HG03135 (cell line): ENCODE data around the gene EVPLL.
A peak's percentile ranks its signal among the peaks of the same experiment; 100 is the strongest.
"Not testable (repeated sequence)": the region's sequence is repeated elsewhere in the genome, so short reads cannot be mapped to it uniquely, and the experiment has no call there.

ENCODE experiments used
- ATAC-seq: cut with Tn5 transposase; IDR thresholded peaks from one replicate; pipeline ENCODE4 v1.9.1; 2021; ENCODE audit warnings: mild to moderate bottlenecking, moderate library complexity; ENCODE audit not compliant: unreplicated experiment

Gene EVPLL

DNA sequence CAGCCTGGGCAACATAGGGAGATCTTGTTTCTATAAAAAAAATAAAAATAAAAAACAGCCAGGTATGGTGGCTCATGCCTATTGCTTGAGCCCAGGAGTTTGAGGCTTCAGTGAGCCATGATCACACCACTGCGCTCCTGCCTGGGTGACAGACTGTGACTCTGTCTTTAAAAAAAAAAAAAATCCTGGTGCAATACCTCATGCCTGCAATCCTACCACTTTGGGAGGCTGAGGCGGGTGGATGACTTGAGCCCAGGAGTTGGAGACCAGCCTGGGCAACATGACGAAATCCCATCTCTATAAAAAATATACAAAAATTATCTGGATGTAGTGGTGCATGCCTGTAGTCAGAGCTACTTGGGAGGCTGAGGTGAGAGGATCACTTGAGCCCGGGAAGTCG, 1.0 kb downstream of the EVPLL start:
- ATAC-seq: not testable (repeated sequence)

DNA sequence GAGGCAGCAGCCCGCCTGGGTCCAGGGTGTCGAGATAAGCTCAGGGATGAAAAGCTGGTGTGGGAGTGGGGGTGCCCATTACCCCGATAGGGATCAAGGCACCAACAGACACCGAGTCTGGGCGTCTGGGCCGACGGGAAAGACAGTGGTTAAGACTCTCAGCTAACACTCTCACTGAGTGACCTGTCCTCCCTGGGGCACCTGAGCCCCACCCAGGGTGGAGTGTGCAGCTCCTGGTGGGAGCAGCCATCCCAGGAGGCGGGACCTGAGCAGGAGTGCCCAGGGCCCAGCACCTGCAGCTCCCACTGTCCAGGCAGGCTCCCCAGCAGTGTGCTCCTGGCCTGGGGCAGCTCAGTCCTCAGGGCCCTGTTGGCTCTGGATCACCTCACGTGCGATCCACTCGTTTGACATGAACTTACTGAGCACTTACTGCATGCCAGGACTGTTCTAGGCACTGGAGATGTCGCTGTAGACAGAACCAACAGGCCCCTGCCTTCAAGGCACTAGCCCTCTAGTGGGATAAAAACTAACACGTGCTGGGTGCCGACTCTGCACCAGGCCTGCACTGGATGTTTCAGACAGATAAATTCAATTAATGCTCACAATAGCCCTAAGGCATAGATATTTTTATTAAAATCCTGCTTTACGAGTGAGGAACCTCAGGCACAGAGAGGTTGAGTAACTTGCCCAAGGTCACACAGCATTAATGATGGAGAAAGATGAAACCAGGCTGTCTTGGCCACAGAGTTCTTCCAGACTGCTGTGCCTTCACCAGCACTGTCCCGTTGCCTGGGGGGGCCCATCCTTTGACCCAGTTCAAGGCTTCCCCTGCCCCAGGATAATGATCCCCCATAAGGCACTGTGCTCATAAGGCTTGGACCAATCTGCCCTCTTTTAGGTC, 1.9 kb downstream of the EVPLL start:
- no peak for ATAC-seq

DNA sequence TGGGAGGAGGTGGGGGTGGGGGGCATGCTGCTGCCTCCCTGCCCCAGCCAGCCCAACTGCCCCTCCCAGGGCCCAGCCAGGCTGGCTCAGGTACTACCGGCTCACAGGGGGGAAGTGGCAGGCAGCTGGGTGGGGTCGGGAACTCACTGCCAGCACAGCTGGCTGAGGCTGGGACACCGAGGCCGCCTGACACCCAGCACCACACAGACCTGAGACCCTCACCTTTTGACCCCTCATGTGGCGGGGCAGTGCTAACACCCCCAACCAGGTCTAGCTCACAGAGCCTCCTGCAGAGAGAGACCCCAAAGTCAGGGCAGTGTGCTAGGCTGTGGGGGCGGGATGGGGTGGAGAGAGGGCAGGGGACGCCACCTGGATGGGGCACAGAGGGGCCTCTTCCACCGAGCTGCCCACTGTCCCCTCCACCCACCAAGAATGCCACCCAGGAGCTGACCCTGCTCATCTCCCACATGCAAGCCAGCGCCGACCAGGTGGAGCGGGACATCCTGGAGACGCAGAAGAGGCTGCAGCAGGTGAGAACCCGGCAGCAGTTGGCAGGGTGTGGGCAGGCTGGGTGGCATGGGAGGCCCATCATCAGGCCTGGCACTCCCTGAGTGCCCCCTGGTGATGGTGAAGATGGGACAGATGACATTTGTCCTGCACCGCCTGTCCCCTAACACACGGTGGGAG, 3.0 kb downstream of the EVPLL start:
- no peak for ATAC-seq

DNA sequence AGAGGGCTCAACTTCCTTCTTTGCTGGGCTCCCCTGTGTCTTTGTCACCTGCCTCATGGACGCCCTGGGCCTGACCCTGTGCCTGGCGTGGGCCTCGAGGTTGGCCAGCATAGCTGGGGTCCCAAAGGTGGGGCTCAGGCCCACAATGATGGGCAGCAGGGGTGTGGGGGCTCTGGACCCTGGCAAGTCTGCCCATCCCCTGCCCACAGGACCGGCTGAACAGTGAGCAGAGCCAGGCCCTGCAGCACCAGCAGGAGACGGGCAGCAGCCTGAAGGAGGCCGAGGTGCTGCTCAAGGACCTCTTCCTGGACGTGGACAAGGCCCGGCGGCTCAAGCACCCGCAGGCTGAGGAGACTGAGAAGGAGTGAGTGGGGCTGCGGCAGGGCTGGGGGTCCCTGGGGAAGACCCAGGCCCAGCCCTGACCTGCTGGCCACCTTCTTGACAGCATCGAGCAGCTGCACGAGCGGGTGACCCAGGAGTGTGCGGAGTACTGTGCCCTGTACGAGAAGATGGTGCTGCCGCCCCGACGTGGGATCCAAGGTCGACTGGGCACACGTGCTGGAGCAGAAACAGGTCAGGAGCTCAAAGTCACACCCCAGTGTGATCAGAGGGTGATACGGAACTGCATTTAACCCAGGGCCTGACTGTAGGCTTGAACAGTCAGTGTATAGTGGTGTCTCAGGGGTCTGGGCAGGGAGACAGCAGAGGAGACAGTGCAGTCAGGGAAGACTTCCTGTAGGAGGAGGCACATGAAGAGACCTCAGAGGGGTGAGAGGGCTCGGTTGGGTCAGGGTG, 3.8 kb downstream of the EVPLL start:
- no peak for ATAC-seq

DNA sequence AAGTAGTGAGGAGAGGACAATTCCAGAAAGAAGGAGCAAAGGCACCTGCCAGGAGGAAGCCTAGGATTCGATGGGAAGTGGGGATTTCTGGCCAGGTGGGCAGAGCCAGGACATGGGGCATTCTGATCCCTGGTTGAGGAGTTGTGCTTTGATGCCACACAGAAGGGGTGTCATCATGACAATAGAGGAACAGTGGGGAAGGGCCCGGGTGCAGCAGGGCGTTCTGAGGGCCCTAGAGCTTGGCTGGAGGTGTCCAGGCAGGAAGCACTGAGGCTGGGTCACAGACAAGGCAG, 4.3 kb downstream of the EVPLL start:
- ATAC-seq: no peak

DNA sequence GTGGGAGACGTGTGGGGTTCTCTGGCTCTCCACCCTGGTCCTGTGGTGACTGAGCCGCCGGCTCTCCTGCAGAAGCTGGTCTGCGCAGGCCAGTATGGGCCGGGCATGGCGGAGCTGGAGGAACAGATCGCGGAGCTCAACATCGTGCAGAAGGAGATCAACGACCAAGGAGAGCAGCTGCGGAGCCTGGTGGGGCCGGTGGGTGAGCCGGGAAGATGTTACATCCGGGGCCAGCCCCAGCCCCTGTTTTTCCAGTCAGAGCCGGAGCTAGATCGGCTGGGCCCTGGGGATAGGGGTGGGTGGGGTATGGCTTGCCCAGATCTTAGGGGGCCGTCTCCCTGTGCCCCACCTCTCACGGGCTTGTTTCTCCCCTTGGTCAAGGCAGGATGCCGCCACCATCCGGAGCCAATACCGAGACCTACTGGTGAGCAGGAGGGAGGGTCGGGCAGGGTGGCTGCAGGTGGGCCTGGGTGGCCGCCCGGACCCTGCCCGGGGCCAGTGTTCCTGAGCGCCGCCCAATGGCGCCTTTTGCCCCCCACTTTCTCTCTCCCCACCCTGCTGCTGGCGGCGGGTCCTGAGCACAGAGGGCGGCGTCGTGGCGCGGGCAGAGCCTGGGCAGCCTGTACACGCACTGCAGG, 5.0 kb downstream of the EVPLL start:
- no peak for ATAC-seq

DNA sequence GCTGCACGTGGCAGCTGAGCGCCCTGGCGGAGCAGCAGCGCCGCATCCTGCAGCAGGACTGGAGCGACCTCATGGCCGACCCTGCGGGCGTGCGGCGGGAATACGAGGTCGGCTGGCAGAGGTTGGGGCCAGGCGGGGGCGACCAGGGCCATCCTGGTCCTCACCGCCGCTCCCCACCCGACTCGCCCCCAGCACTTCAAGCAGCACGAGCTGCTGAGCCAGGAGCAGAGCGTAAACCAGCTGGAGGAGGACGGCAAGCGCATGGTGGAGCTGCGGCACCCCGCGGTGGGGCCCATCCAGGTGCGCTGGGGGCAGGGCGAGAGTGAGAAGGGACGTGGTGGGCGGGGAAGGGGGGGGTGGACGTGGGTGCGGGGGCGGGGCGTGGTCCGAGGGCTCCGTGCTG, 5.5 kb downstream of the EVPLL start:
- ATAC-seq: not testable (repeated sequence)

DNA sequence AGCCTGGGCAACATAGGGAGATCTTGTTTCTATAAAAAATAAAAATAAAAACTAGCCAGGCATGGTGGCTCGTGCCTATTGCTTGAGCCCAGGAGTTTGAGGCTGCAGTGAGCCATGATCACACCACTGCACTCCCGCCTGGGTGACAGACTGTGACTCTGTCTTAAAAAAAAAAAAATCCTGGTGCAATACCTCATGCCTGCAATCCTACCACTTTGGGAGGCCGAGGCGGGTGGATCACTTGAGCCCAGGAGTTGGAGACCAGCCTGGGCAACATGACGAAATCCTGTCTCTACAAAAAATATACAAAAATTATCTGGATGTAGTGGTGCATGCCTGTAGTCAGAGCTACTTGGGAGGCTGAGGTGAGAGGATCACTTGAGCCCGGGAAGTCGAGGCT, 6.7 kb downstream of the EVPLL start:
- ATAC-seq: not testable (repeated sequence)

DNA sequence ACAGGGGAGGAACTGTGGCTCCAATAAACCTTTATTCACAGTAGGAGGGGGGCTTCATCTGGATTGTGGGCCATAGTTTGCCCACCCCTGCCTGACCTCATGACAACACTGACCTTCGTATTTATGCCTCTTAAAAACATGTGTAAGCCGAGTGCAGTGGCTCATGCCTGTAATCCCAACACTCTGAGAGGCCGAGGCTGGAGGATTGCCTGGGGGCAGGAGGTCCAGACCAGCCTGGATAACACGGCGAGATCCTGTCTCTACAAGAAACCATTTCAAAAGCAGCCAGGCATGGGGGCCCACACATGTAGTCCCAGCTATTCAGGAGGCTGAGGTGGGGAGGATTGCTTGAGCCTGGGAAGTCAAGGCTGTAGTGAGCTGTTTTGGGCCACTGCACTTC, 10.0 kb downstream of the EVPLL start:
- ATAC-seq: not testable (repeated sequence)

DNA sequence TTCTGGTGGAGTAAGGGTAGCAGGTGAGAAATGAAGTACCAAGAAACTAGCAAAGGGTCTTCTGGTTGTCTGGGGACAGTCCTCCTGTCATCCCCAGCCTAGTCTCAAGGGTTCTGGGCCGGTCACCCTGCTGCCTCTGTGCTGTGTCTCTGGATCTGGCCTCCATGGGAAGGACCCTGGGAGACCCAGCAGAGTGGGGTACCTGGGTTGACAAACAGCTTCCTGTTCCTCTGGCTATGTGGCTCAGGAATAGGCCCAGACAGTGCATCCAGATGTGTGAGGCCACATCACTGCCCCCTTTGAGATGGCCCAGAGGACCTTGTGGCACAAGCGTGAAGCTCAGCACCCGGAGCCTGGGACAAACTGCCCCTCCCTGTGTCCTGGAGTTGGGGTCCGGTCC, 10.7 kb downstream of the EVPLL start:
- not testable (repeated sequence) for ATAC-seq

DNA sequence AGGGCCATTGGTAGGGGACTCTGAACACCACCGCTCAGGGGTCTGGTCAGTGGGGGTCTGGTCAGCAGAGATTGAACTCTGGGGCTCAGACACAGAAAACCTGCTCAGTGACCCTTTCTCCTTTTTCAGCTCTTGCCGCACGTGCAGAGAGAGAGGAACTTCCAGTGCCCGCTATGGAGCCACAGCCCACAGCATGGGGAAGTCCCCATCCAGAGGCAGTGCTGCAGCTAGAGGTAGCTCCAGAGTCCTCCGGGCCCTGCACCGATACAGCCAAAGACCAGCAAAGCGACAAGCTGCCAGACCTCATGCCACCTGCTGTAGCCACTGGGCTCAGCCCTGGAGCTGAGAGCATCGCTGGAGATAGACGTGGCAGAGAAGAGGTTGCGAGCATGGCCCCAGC, 11.2 kb downstream of the EVPLL start:
- ATAC-seq: not testable (repeated sequence)

DNA sequence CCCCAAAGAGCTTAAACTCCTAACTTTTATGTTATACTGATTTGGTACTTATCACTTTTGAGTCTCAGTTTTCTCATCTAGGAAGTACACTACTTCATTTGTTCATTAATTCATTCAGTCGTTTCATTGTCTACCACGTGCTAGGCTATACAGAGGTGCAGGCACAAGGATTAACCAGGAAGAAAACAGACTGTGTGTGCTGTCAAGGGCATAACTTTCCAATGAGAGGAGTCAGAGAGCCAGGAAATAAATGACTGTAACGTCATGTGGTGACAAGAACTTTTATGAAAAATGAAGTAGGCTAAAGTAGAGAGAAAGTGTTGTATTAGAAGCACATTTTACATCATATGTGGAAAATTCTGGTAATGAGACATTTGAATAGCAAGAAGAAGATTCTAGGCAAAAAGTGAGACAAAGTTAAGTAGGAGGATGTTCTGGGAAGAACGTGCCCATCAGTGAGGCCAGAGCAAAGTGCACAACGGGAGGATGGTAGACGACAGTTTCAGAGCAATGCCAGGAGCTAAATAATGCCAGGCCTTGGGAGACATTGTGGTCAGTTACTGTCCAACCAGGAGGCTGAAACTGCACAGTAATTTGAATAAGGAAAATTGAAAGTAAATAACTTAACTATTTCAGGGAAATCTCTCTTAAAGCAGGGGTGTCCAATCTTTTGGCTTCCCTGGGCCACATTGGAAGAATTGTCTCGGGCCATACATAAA, 24.5 kb downstream of the EVPLL start:
- not testable (repeated sequence) for ATAC-seq

DNA sequence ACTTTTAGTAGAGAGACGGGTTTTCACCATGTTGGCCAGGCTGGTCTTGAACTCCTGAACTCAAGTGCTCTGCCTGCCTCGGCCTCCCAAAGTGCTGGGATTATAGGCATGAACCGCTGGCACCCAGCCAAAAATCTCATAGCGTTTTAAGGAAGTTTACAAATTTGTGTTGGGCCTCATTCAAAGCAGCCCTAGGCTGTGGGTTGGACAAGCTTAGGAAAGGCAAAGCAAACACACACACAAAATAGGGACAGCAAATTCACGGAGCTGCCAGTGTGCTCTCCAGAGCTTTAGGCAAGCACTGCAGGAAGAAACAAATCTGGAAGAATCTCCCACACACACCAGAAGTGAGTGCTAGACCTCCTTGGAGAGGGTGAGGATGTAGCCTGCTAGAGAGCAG, 25.6 kb downstream of the EVPLL start:
- not testable (repeated sequence) for ATAC-seq

DNA sequence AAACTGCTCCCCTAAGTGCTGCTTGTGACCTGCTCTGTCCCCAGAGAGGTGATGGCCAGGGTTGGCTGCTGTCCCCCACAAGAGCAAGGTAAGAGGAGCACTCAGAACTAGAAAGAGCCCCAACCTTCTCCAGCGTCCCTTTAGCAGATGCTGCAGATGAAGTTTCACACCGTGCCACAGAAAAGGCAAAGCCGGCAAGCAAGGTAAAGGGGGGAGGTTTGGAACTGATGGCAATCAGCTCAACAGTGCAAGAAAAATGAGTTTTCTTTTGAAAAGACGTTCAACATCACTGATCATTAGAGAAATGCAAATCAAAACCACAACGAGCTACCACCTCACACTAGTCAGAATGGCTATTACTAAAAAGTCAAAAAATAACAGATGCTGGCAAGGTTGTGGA, 26.0 kb downstream of the EVPLL start:
- ATAC-seq: peak; percentile 88

DNA sequence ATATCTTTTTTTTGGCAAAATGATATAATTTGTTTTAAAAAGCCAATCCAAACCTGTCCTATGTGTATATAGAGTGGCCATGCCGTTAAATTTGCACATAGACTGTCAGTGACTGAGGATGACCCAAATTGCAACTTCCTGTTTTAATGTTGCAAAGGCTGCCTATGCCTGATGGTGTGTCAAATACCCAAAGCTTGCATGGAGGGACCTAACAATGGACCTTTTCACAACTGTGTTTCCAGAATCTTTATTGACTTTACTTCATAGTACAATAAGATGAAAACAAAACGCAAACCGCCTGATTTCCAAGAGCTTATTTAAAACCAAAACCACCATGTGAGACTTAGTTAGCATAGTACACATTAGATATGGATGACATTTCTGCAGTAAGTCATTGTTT, 31.3 kb downstream of the EVPLL start:
- ATAC-seq: not testable (repeated sequence)

DNA sequence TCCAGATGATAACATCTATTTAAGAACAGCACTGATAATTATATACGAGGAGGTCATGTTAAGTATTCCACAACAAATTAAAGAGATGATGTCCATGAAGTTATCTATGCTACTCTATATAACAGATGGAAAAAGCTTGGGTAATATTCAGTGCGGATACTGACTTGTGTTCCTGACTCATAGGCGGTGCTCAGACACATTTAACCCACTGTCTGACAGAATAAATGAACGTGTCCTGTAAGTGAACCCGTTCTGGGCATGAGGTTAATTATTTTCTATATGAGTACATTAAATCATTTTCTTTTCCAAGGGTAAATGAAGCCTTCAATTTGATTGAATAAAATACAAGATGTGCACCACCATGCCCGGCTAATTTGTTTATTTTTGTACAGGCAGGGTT, 31.7 kb downstream of the EVPLL start:
- ATAC-seq: not testable (repeated sequence)

DNA sequence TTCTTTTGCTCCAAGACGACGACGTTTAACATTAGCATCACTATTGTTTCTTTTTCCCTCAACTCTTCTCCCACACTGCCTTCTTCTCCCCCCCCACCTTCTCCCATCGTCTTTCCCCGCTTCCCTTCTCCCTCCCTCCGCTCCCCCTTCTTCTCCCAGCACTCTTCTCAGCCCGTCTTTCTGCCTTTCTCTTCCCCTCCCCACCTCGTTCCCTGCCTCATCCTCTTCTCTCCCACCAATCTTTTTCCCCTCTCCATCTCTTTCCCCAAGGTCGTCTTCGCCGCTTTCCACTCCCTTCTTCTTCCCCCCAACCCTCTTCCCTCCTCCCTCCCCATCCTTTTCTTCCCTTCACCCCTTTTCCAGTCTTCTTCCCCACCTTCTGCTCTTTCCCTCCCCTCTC, 33.2 kb downstream of the EVPLL start:
- ATAC-seq: not testable (repeated sequence)

DNA sequence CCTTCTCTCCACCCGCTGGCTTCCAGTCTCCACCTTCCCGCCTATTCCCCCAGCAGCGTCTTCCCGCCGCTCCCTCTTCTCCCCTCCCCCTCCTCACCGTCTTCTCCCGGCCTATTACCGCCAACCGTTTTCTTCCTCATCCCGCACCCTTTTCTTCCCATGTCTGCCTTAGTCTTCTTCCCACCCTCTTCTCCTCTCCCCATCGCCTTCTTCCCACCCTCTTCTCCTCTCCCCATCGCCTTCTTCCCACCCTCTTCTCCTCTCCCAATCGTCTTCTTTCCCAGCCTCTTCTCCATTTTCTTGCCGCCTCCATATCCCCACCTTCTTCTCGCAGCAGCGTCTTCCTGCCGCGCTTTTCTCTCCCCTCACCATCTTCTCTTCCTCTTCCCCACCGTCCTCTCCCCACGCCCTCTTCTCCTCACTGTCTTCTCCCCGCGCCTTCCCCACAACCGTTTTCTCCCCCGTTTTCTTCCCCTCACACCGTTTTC, 33.8 kb downstream of the EVPLL start:
- not testable (repeated sequence) for ATAC-seq

DNA sequence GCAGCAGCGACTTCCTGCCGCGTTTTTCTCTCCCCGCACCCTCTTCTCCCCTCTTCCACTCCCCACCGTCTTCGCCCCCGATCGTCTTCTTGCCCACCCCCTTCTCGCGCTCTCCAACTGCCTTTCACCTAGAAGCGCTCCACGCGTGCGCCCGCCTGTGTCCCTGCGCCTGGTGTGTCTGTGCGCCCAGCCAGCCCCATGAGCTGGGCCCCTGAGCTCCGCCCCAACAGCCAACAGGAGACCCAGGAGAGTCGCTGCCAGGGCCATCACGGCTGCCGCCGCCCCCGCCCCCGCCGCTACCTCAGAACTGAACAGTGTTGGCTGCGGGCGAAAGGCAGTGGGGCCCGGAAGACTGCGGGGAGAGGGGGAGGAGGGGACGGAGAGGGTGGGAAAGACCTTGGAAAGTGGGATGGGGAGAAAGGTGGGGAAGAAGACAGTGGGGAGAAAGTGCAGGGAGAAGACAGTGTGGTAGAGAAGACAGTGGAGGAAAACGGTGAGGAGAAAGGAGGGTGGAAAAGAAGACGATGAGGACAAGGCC, 34.5 kb downstream of the EVPLL start:
- peak; percentile 62 for ATAC-seq

DNA sequence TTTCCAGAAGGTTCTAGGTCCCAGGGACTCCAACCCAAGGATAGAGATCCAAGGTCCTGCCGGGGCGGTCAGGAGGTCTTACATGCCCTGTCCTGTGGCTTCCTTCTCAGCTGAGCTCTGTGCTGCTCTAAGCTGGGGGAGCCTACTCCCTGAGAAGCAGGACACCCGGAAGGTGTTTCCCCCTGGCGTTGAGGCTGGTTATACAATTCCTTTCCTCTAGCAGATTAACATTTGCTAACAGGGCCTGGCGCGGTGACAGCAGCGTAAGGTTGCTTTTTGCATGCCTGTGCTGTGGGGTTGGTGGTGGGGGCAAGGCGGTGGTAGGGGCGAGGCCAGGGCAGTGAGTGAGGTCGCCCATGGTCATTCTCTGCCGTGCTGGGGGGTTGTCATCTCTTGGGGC, 43.9 kb downstream of the EVPLL start:
- not testable (repeated sequence) for ATAC-seq
